Transverse colon (tissue), 4 donors: ENCODE results near the gene SPACA5B.

ENCODE experiments used
- POLR2AphosphoS5 ChIP-seq, 3 donors: sonication (generic); formaldehyde crosslinking; IDR thresholded peaks; one replicate each; pipeline ENCODE4 v1.6.1; 2016; ENCODE audit warnings: antibody characterized with exemption in 3 of 3
- TF ChIP-seq, protein P1 (sequence below), 5 experiments: fragments of 200-600 bp in 3 of 5; fragments of 450-650 bp in 2 of 5; sonication (generic) in 3 of 5; IDR thresholded peaks; 1 replicate in 2 of 5; 2 replicates in 3 of 5; pipeline ENCODE4 v1.5.1; 2016 to 2017; ENCODE audit warnings: antibody characterized with exemption in 5 of 5, inconsistent platforms in 3 of 5, mild to moderate bottlenecking in 2 of 5, moderate library complexity in 1 of 5

DNA sequence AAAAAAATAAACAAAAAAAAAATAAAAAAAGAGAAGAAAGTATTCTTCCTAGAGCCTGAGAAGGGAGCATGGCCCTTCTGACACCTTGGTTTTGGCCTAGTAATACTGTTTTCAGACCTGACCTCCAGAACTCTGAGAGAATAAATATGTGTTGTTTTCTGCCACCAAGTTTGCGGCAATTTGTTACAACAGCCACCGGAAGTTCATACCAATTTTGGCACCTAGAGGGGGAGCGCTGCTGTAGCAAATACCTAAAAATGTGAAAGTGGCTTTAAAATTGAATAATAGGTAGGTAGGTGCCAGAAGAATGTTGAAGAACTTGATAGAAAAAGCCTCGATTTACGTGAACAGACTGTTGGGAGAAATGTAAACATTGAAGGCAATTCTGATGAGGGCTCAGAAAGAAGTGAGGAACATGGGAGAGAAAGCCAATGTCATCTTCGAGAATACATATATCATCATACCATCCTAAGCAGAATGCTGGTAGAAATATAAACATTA lies 27.5 kb upstream of the SPACA5B start:
- TF ChIP-seq, protein P1, sequence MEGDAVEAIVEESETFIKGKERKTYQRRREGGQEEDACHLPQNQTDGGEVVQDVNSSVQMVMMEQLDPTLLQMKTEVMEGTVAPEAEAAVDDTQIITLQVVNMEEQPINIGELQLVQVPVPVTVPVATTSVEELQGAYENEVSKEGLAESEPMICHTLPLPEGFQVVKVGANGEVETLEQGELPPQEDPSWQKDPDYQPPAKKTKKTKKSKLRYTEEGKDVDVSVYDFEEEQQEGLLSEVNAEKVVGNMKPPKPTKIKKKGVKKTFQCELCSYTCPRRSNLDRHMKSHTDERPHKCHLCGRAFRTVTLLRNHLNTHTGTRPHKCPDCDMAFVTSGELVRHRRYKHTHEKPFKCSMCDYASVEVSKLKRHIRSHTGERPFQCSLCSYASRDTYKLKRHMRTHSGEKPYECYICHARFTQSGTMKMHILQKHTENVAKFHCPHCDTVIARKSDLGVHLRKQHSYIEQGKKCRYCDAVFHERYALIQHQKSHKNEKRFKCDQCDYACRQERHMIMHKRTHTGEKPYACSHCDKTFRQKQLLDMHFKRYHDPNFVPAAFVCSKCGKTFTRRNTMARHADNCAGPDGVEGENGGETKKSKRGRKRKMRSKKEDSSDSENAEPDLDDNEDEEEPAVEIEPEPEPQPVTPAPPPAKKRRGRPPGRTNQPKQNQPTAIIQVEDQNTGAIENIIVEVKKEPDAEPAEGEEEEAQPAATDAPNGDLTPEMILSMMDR (IDR thresholded peaks at IDR 0.05) = no peak
- no peak for TF ChIP-seq POLR2AphosphoS5 (IDR thresholded peaks at IDR 0.05)
